NCI-H128 (cell line): ENCODE data around the gene PINK1.
"Not testable (repeated sequence)": the region's sequence is repeated elsewhere in the genome, so short reads cannot be mapped to it uniquely, and the experiment has no call there.

ENCODE experiments used
- DNase-seq: peaks from one replicate; lab custom pipeline; 2025; ENCODE audit not compliant: unreplicated experiment; lab: John Stamatoyannopoulos, UW

PINK1 gene

GRCh38 chr1:20633190-20634064 lies at the start of gene PINK1:
Gene PINK1, plus strand, starts transcription at chr1:20633458. Its CDS starts 91 bp downstream, at chr1:20633549.
- DNase-seq: peak; percentile 64

GRCh38 chr1:20584890-20585289 lies 48.4 kb upstream of the PINK1 start:
- DNase-seq: no peak

GRCh38 chr1:20586953-20587660 lies 46.2 kb upstream of the PINK1 start:
- DNase-seq: no peak

- DNase-seq: no peak
Measured at GRCh38 chr1:20587661-20588053, 45.6 kb upstream of the PINK1 start.

- no peak for DNase-seq
Measured at GRCh38 chr1:20588634-20589225, 44.5 kb upstream of the PINK1 start, which contains the start of gene CDA. Gene CDA, plus strand, starts transcription at chr1:20589097. Its CDS starts 33 bp downstream, at chr1:20589130.

- no peak for DNase-seq
Measured at GRCh38 chr1:20589331-20590278, 43.7 kb upstream of the PINK1 start.

GRCh38 chr1:20590306-20590777 lies 42.9 kb upstream of the PINK1 start:
- no peak for DNase-seq

GRCh38 chr1:20593756-20594155 lies 39.5 kb upstream of the PINK1 start:
- no peak for DNase-seq

- no peak for DNase-seq
Measured at GRCh38 chr1:20594746-20595145, 38.5 kb upstream of the PINK1 start.

- DNase-seq: no peak
Measured at GRCh38 chr1:20596106-20596505, 37.2 kb upstream of the PINK1 start.

GRCh38 chr1:20597650-20598049 lies 35.6 kb upstream of the PINK1 start:
- DNase-seq: no peak

GRCh38 chr1:20600156-20600555 lies 33.1 kb upstream of the PINK1 start:
- no peak for DNase-seq

GRCh38 chr1:20601129-20601825 lies 32.0 kb upstream of the PINK1 start:
- no peak for DNase-seq

- no peak for DNase-seq
Measured at GRCh38 chr1:20602851-20603450, 30.3 kb upstream of the PINK1 start.

GRCh38 chr1:20603504-20604464 lies 29.5 kb upstream of the PINK1 start:
- DNase-seq: no peak

GRCh38 chr1:20604678-20605077 lies 28.6 kb upstream of the PINK1 start:
- no peak for DNase-seq

- DNase-seq: not testable (repeated sequence)
Measured at GRCh38 chr1:20606801-20607570, 26.3 kb upstream of the PINK1 start.

- DNase-seq: no peak
Measured at GRCh38 chr1:20609541-20609940, 23.7 kb upstream of the PINK1 start.
